ENCODE results near the gene LRRC45. TPM values are rescaled to one million over a fixed set of nuclear protein-coding genes. Genes with fewer than 3 reads are reported as not detected.

LRRC45 gene
- total RNA-seq, 1 experiment from 2014 or later, result 38.1 TPM

- H3K9me3 Mint-ChIP-seq, result no peaks in the 10 kb centered on the region
- H3K4me1 Mint-ChIP-seq, result 0 out of 2 replicates have a peak, but pooled peaks cover 2% of the 10 kb centered on the region
- POLR2A ChIA-PET, result no interaction called here
- H3K27ac Mint-ChIP-seq, result no peak overlapping the region
- DNase-seq (ENCODE audit: low spot score), result no peak
- no peak overlapping the region for H3K4me3 Mint-ChIP-seq
- H3K27me3 Mint-ChIP-seq (ENCODE audit: low read depth), result peaks cover 17% of the 10 kb centered on the region
- no peaks in the 10 kb centered on the region for H3K36me3 Mint-ChIP-seq
- CTCF ChIA-PET, result interaction anchor here (1.0 kb wide), 1 partner anchor 51 kb away, joined by 3 read pairs; no protein-coding TSS in a partner anchor
- TF ChIP-seq ZNF232 (CRISPR knock-in tag; IDR thresholded peaks at IDR 0.05) (no peak), ZNF317 (CRISPR knock-in tag; IDR thresholded peaks at IDR 0.05; ENCODE audit: borderline replicate concordance, low read depth) (no peak), PREB (CRISPR knock-in tag; IDR thresholded peaks at IDR 0.05; ENCODE audit: borderline replicate concordance) (no peak), ESRRA (CRISPR knock-in tag; IDR thresholded peaks at IDR 0.05; ENCODE audit: borderline replicate concordance) (no peak), ZBTB43 (CRISPR knock-in tag; IDR thresholded peaks at IDR 0.05) (no peak)
- TF ChIP-seq, protein P1, sequence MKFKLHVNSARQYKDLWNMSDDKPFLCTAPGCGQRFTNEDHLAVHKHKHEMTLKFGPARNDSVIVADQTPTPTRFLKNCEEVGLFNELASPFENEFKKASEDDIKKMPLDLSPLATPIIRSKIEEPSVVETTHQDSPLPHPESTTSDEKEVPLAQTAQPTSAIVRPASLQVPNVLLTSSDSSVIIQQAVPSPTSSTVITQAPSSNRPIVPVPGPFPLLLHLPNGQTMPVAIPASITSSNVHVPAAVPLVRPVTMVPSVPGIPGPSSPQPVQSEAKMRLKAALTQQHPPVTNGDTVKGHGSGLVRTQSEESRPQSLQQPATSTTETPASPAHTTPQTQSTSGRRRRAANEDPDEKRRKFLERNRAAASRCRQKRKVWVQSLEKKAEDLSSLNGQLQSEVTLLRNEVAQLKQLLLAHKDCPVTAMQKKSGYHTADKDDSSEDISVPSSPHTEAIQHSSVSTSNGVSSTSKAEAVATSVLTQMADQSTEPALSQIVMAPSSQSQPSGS (CRISPR knock-in tag; IDR thresholded peaks at IDR 0.05; ENCODE audit: borderline replicate concordance, low read depth), result no peak
- no peak for ATAC-seq
Measured at GRCh38 chr17:82070611-82071010, 47.5 kb downstream of the LRRC45 start.

- ChIA-PET POLR2A (no interaction called here), CTCF (interaction anchor here (0.8 to 1.7 kb wide), 2 partner anchors 42 to 81 kb away, joined by 4 to 8 read pairs; no protein-coding TSS in a partner anchor)
- H3K36me3 Mint-ChIP-seq, result no peaks in the 10 kb centered on the region
- no peaks in the 10 kb centered on the region for H3K9me3 Mint-ChIP-seq
- no peak overlapping the region for H3K4me3 Mint-ChIP-seq
- peaks cover 17% of the 10 kb centered on the region for H3K27me3 Mint-ChIP-seq (ENCODE audit: low read depth)
- H3K4me1 Mint-ChIP-seq, result no peaks in the 10 kb centered on the region
- TF ChIP-seq SP1 (CRISPR knock-in tag; conservative IDR thresholded peaks at IDR 0.05) (no peak), JUN (CRISPR knock-in tag; IDR thresholded peaks at IDR 0.05) (no peak)
- DNase-seq (ENCODE audit: low spot score) (no peak), ATAC-seq (no peak)
- H3K27ac Mint-ChIP-seq, result no peak overlapping the region
Measured at GRCh38 chr17:82072827-82073226, 49.7 kb downstream of the LRRC45 start.

DNA sequence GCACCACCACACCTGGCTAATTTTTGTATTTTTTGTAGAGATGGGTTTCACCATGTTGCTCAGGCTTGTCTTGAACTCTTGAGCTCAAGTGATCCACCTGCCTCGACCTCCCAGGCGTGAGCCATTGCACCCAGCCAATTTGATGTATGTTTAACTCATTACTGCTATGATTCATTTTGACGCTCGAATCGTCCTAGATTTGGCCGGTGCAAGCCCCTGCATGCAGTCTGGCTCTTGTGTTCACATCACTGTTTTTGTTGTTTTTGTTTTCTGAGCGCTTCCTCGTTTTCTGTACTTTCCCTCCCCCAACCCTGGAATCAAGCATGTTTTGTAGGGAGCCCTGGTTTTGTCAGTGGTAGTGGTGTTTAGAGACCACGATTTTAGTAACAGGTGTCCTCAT, 50.3 kb downstream of the LRRC45 start:
- H3K27me3 Mint-ChIP-seq (ENCODE audit: low read depth), result peaks cover 17% of the 10 kb centered on the region
- ChIA-PET CTCF (interaction anchor here (0.8 to 1.7 kb wide), 2 partner anchors 43 to 81 kb away, joined by 4 to 8 read pairs; no protein-coding TSS in a partner anchor), POLR2A (no interaction called here)
- no peak for TF ChIP-seq RORB (CRISPR knock-in tag; IDR thresholded peaks at IDR 0.05)
- ATAC-seq (no peak), DNase-seq (ENCODE audit: low spot score) (no peak)
- H3K4me3 Mint-ChIP-seq, result no peak overlapping the region
- no peaks in the 10 kb centered on the region for H3K4me1 Mint-ChIP-seq
- H3K27ac Mint-ChIP-seq, result no peak overlapping the region
- no peaks in the 10 kb centered on the region for H3K9me3 Mint-ChIP-seq
- H3K36me3 Mint-ChIP-seq, result peaks cover 3% of the 10 kb centered on the region

- ATAC-seq, result no peak
- ChIA-PET POLR2A (interaction anchor here (0.9 to 1.2 kb wide), 3 partner anchors 22 to 53 kb away, joined by 3 to 5 read pairs (median 4); partner anchors contain the start of genes CENPX, FASN and LRRC45), CTCF (interaction anchor here (0.6 to 4.9 kb wide), 6 partner anchors 10 to 46 kb away, joined by 3 to 37 read pairs (median 6); partner anchors contain the start of genes DCXR and RAC3)
- peaks cover 15% of the 10 kb centered on the region for H3K27me3 Mint-ChIP-seq (ENCODE audit: low read depth)
- no peaks in the 10 kb centered on the region for H3K4me1 Mint-ChIP-seq
- no peak for DNase-seq (ENCODE audit: low spot score)
- H3K4me3 Mint-ChIP-seq, result no peak overlapping the region
- peaks cover 9% of the 10 kb centered on the region for H3K36me3 Mint-ChIP-seq
- peak overlapping the region; percentile 82 for H3K27ac Mint-ChIP-seq
- H3K9me3 Mint-ChIP-seq, result no peaks in the 10 kb centered on the region
- TF ChIP-seq, protein P1 (CRISPR knock-in tag; IDR thresholded peaks at IDR 0.05; ENCODE audit: borderline replicate concordance, low read depth), result no peak
- TF ChIP-seq AR (CRISPR knock-in tag; IDR thresholded peaks at IDR 0.05), result 0 out of 2 replicates have a peak, but pooled peaks have one; percentile 21
- TF ChIP-seq ESRRA (CRISPR knock-in tag; IDR thresholded peaks at IDR 0.05; ENCODE audit: borderline replicate concordance), result no peak
- no peak for TF ChIP-seq GABPB1 (CRISPR knock-in tag; IDR thresholded peaks at IDR 0.05)
- no peak for TF ChIP-seq CREM (CRISPR knock-in tag; IDR thresholded peaks at IDR 0.05)
- peak; percentile 25; the same call in 1 of the 2 replicates for TF ChIP-seq EMX1 (CRISPR knock-in tag; IDR thresholded peaks at IDR 0.05)
- peak; percentile 60 for TF ChIP-seq ERG (CRISPR knock-in tag; IDR thresholded peaks at IDR 0.05)
- TF ChIP-seq, protein P2, sequence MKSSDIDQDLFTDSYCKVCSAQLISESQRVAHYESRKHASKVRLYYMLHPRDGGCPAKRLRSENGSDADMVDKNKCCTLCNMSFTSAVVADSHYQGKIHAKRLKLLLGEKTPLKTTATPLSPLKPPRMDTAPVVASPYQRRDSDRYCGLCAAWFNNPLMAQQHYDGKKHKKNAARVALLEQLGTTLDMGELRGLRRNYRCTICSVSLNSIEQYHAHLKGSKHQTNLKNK (CRISPR knock-in tag; IDR thresholded peaks at IDR 0.05), result no peak
- no peak for TF ChIP-seq JAZF1 (CRISPR knock-in tag; IDR thresholded peaks at IDR 0.05)
Measured at GRCh38 chr17:82076018-82076784, 53.1 kb downstream of the LRRC45 start.

Measured in WTC11 (cell line).